PFSK-1 (cell line): Measurements from ENCODE around the gene ZNF408.
A peak's percentile ranks its signal among the peaks of the same experiment; 100 is the strongest.

Source experiments
- FOXP2 ChIP-seq: optimal IDR thresholded peaks from 2 replicates; pipeline ENCODE3; 2011; ENCODE audit warnings: borderline replicate concordance, control low read depth, inconsistent platforms; ENCODE audit not compliant: insufficient read depth; ENCODE audit errors: extremely low read length, extremely low read depth
- POLR2AphosphoS5 ChIP-seq: IDR thresholded peaks from 2 replicates; pipeline ENCODE4 v1.6.1; 2012; ENCODE audit warnings: low read depth, mild to moderate bottlenecking, control low read depth, low read length, moderate library complexity
- SIN3A ChIP-seq: IDR thresholded peaks from 2 replicates; pipeline ENCODE4 v1.6.1; 2012; ENCODE audit warnings: mild to moderate bottlenecking, low read length, moderate library complexity, borderline replicate concordance; ENCODE audit not compliant: insufficient read depth
- TAF1 ChIP-seq: IDR thresholded peaks from 2 replicates; pipeline ENCODE4 v1.6.1; 2012; ENCODE audit warnings: low read length, control low read depth, borderline replicate concordance; ENCODE audit not compliant: insufficient read depth
- TF ChIP-seq, protein P1 (sequence below), 2 experiments: IDR thresholded peaks; 2 replicates each; pipeline versions ENCODE4 v1.6.1 to v1.8.0; 2011 to 2012; ENCODE audit warnings: low read depth in 2 of 2, low read length in 2 of 2, control low read depth in 1 of 2, inconsistent platforms in 1 of 2, mild to moderate bottlenecking in 1 of 2, moderate library complexity in 1 of 2; ENCODE audit not compliant: insufficient read depth in 1 of 2

The ZNF408 gene

DNA sequence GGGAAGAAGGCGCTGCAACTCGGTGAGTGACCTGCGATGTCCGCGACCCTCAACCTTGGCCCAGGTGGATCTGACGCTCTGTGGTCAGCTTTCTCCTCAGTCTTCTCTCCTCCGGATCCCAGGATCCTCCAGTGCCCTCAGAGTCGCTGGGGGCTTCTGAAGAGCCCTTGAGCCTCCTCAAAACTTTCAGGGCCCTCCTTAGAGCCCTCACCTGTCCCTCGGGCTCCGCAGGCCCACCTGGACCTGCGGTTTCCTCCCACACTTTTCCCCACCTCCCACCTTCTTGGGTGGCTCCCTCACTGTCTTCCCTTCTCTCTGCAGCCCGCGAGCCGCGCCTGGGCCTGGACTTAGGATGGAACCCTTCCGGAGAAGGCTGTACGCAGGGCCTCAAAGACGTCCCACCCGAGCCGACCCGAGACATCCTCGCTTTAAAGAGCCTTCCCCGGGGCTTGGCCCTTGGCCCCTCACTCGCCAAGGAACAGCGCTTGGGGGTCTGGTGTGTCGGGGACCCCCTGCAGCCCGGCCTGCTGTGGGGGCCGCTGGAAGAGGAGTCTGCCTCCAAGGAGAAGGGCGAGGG, 335 bp downstream of the ZNF408 start:
- TF ChIP-seq TAF1 (no peak), POLR2AphosphoS5 (no peak), FOXP2 (no peak)
- TF ChIP-seq, protein P1, sequence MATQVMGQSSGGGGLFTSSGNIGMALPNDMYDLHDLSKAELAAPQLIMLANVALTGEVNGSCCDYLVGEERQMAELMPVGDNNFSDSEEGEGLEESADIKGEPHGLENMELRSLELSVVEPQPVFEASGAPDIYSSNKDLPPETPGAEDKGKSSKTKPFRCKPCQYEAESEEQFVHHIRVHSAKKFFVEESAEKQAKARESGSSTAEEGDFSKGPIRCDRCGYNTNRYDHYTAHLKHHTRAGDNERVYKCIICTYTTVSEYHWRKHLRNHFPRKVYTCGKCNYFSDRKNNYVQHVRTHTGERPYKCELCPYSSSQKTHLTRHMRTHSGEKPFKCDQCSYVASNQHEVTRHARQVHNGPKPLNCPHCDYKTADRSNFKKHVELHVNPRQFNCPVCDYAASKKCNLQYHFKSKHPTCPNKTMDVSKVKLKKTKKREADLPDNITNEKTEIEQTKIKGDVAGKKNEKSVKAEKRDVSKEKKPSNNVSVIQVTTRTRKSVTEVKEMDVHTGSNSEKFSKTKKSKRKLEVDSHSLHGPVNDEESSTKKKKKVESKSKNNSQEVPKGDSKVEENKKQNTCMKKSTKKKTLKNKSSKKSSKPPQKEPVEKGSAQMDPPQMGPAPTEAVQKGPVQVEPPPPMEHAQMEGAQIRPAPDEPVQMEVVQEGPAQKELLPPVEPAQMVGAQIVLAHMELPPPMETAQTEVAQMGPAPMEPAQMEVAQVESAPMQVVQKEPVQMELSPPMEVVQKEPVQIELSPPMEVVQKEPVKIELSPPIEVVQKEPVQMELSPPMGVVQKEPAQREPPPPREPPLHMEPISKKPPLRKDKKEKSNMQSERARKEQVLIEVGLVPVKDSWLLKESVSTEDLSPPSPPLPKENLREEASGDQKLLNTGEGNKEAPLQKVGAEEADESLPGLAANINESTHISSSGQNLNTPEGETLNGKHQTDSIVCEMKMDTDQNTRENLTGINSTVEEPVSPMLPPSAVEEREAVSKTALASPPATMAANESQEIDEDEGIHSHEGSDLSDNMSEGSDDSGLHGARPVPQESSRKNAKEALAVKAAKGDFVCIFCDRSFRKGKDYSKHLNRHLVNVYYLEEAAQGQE (IDR thresholded peaks at IDR 0.05; ENCODE audit: insufficient read depth in 1 of 2, low read depth in 2 of 2, low read length in 2 of 2): no peak

DNA sequence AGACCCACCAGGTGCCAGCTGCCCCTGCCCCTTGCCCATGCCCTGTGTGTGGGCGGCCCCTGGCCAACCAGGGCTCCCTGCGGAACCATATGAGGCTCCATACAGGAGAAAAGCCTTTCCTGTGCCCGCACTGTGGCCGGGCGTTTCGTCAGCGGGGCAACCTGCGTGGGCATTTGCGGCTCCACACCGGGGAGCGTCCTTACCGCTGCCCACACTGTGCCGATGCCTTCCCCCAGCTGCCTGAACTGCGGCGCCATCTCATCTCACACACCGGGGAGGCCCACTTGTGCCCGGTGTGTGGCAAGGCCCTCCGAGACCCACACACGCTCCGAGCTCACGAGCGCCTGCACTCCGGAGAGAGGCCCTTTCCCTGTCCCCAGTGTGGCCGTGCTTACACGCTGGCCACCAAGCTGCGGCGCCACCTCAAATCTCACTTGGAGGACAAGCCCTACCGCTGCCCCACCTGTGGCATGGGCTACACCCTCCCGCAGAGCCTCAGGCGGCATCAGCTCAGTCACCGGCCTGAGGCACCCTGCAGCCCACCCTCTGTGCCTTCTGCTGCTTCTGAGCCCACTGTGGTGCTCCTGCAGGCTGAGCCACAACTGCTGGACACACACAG, 4.3 kb downstream of the ZNF408 start:
- no peak for TF ChIP-seq POLR2AphosphoS5
- TF ChIP-seq SIN3A: no peak
- TF ChIP-seq, protein P1 (IDR thresholded peaks at IDR 0.05; ENCODE audit: insufficient read depth in 1 of 2, low read depth in 2 of 2, low read length in 2 of 2): no peak
- no peak for TF ChIP-seq TAF1
- TF ChIP-seq FOXP2: no peak

DNA sequence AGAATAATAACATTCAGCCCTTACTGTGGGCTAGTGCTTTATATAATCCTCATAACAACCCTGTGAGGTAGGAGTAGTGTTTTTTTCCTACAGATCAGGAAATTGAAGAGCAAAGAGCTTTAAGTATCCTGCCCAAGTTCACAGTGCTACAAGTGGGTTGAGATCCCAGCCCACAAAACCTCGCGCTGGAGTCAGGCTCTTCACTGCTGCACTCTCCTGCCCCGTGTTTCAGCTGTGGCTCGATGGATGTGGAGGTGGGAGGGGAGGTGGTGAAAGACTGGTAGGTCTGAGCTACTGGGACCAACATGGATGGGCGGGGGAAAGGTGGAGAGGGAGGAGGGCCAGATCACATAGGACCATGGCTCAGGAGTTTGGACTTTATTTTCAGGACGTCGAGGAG, 6.1 kb downstream of the ZNF408 start:
- peak; percentile 2; the same call in 1 of the 2 replicates for TF ChIP-seq POLR2AphosphoS5
- TF ChIP-seq SIN3A: no peak
- TF ChIP-seq, protein P1 (IDR thresholded peaks at IDR 0.05; ENCODE audit: insufficient read depth in 1 of 2, low read depth in 2 of 2, low read length in 2 of 2): no peak
- no peak for TF ChIP-seq FOXP2

DNA sequence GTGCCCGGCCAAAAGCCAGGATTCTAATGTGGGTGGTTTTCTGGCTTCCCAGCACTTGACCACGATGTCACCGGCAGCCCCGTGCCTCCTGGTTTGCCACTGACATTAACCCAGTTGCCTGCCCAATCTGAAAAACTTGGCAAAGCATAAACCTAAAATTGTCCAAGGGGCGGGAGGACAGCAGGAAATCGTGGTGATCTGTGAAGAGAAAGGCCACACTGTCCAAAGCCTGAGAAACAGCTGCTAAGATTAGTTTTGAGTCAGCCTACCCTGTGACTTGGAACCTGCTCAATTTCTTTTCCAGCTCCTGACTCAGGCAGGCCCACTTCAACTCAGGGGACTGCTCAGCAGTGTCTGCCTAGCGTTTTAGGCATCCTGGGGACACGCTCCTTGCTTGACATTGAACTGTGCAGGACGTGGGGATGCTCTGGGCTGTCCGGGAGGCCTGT, 10.0 kb downstream of the ZNF408 start:
- TF ChIP-seq, protein P1 (IDR thresholded peaks at IDR 0.05; ENCODE audit: insufficient read depth in 1 of 2, low read depth in 2 of 2, low read length in 2 of 2): no peak
- TF ChIP-seq POLR2AphosphoS5 (no peak), FOXP2 (no peak), TAF1 (no peak), SIN3A (no peak)
